ENCODE data around the gene PLTP.

GRCh38 chr20:45927071-45927878 lies 15.3 kb upstream of the PLTP start:
- no peak for TF ChIP-seq EZH2phosphoT487 (IDR thresholded peaks at IDR 0.05; ENCODE audit: insufficient read depth, low read depth)
- no peak for TF ChIP-seq EZH2 (IDR thresholded peaks at IDR 0.05; ENCODE audit: insufficient read depth, poor library complexity, severe bottlenecking)

Data from GM23248 (cell line).